NCI-H460 (cell line): ENCODE results near the gene DISC1. TPM values are rescaled to one million over a fixed set of nuclear protein-coding genes. Genes with fewer than 3 reads are reported as not detected.

Experiments used
- DNase-seq: peaks from one replicate; pipeline ENCODE4 v3.0.0-alpha.2; 2016; ENCODE audit warnings: low read depth; ENCODE audit errors: extremely low read depth
- total RNA-seq: library from RNA; depleted of rRNA; stranded (reverse); fragments of >200 nt; shearing (Covaris generic); gene quantifications from 2 replicates; pipeline ENCODE4 v1.2.3, GENCODE V29; 2014

Gene DISC1
- total RNA-seq, 1 experiment from 2014 or later, result 1.3 TPM

- DNase-seq, result no peak
Observed at GRCh38 chr1:231842441-231842840, 215.9 kb downstream of the DISC1 start.

GRCh38 chr1:231844986-231845502, 218.5 kb downstream of the DISC1 start:
- no peak for DNase-seq

- no peak for DNase-seq
Observed at GRCh38 chr1:231847612-231848397, 221.2 kb downstream of the DISC1 start.

- DNase-seq, result no peak
Observed at GRCh38 chr1:231849981-231850380, 223.4 kb downstream of the DISC1 start.

- DNase-seq, result no peak
Observed at GRCh38 chr1:231850786-231851185, 224.2 kb downstream of the DISC1 start.

GRCh38 chr1:231853588-231854207, 227.1 kb downstream of the DISC1 start:
- no peak for DNase-seq

GRCh38 chr1:231855361-231855760, 228.8 kb downstream of the DISC1 start:
- no peak for DNase-seq

GRCh38 chr1:231855926-231856325, 229.3 kb downstream of the DISC1 start:
- DNase-seq, result peak; percentile 63

- DNase-seq, result no peak
Observed at GRCh38 chr1:231856426-231856825, 229.8 kb downstream of the DISC1 start.

- DNase-seq, result no peak
Observed at GRCh38 chr1:231856894-231857293, 230.3 kb downstream of the DISC1 start.

GRCh38 chr1:231857609-231858135, 231.1 kb downstream of the DISC1 start:
- DNase-seq, result no peak

- no peak for DNase-seq
Observed at GRCh38 chr1:231860221-231861088, 233.9 kb downstream of the DISC1 start.

- no peak for DNase-seq
Observed at GRCh38 chr1:231861541-231862481, 235.2 kb downstream of the DISC1 start.

GRCh38 chr1:231862611-231863010, 236.0 kb downstream of the DISC1 start:
- no peak for DNase-seq

- DNase-seq, result no peak
Observed at GRCh38 chr1:231865331-231865730, 238.7 kb downstream of the DISC1 start.

GRCh38 chr1:231866392-231867331, 240.1 kb downstream of the DISC1 start:
- peak; percentile 73 for DNase-seq

GRCh38 chr1:231867607-231868006, 241.0 kb downstream of the DISC1 start:
- DNase-seq, result no peak

- DNase-seq, result no peak
Observed at GRCh38 chr1:231869364-231869763, 242.8 kb downstream of the DISC1 start.

- DNase-seq, result no peak
Observed at GRCh38 chr1:231871471-231871870, 244.9 kb downstream of the DISC1 start.
